SK-N-SH (cell line): ENCODE data around the gene BNIP3. TPM values are rescaled to one million over a fixed set of nuclear protein-coding genes. Genes with fewer than 3 reads are reported as not detected.
"Not testable (repeated sequence)": the region's sequence is repeated elsewhere in the genome, so short reads cannot be mapped to it uniquely, and the experiment has no call there.

ENCODE experiments used
- CTCF ChIA-PET: fragments of 300-600, 350-600 bp; formaldehyde crosslinking; extraction: SDS; loops from one replicate; lab custom pipeline; 2021; lab: Yijun Ruan, JAX
- POLR2A ChIA-PET: fragments of 350-600 bp; sonication (Branson Sonifier 250); formaldehyde crosslinking; extraction: SDS; loops from one replicate; lab custom pipeline; 2020; ENCODE audit warnings: antibody characterized with exemption, inconsistent platforms; lab: Yijun Ruan, JAX
- DNase-seq: peaks from one replicate; pipeline ENCODE4 v3.0.0; 2012
- H2AFZ ChIP-seq: fragments of 200-600 bp; sonication (generic); 2 replicates; pipeline ENCODE4 v1.8.1; 2016; ENCODE audit warnings: antibody characterized with exemption, mild to moderate bottlenecking, low read depth
- H3F3A ChIP-seq: fragments of 200-600 bp; sonication (generic); replicated peaks from 2 replicates; pipeline ENCODE3; 2016; ENCODE audit warnings: antibody characterized with exemption, mild to moderate bottlenecking; ENCODE audit not compliant: insufficient read depth
- H3K27ac ChIP-seq, 2 experiments: fragments of 200-500 bp in 1 of 2; fragments of 200-600 bp in 1 of 2; sonication (Bioruptor generic) in 1 of 2; sonication (generic), shearing (Covaris generic) in 1 of 2; 2 replicates each; pipeline versions ENCODE4 v1.5.1 to v1.6.1; 2014 to 2016; ENCODE audit warnings: low read depth in 2 of 2, inconsistent platforms in 1 of 2, low read length in 1 of 2, mild to moderate bottlenecking in 1 of 2, mixed read lengths in 1 of 2
- H3K27me3 ChIP-seq: fragments of 200-600 bp; sonication (generic), shearing (Covaris generic); 2 replicates; pipeline ENCODE4 v1.6.1; 2016; ENCODE audit warnings: mixed run types; ENCODE audit not compliant: insufficient read depth
- H3K36me3 ChIP-seq, 2 experiments: fragments of 200-500 bp in 1 of 2; fragments of 200-600 bp in 1 of 2; sonication (Bioruptor generic) in 1 of 2; sonication (generic) in 1 of 2; replicated peaks in 1 of 2; 2 replicates each; pipeline versions ENCODE3 to v1.5.1; 2014 to 2016; ENCODE audit warnings: low read length in 1 of 2, mild to moderate bottlenecking in 1 of 2; ENCODE audit not compliant: insufficient read depth in 2 of 2, control insufficient read depth in 1 of 2
- H3K4me1 ChIP-seq, 2 experiments: fragments of 200-500 bp in 1 of 2; fragments of 200-600 bp in 1 of 2; sonication (Bioruptor generic) in 1 of 2; sonication (generic), shearing (Covaris generic) in 1 of 2; 2 replicates each; pipeline versions ENCODE4 v1.5.1 to v1.6.1; 2014 to 2016; ENCODE audit warnings: low read depth in 1 of 2, low read length in 1 of 2, mixed run types in 1 of 2; ENCODE audit not compliant: insufficient read depth in 2 of 2, control insufficient read depth in 1 of 2
- H3K4me2 ChIP-seq: fragments of 200-600 bp; sonication (generic), shearing (Covaris generic); 2 replicates; pipeline ENCODE4 v1.6.1; 2017; ENCODE audit warnings: mixed run types
- H3K4me3 ChIP-seq, 2 experiments: fragments of 200-500 bp in 1 of 2; fragments of 200-600 bp in 1 of 2; sonication (Bioruptor generic) in 1 of 2; sonication (generic), shearing (Covaris generic) in 1 of 2; 2 replicates each; pipeline versions ENCODE4 v1.5.1 to v1.8.1; 2014 to 2016; ENCODE audit warnings: low read depth in 2 of 2, inconsistent platforms in 1 of 2, low read length in 1 of 2, mild to moderate bottlenecking in 1 of 2, mixed read lengths in 1 of 2, moderate library complexity in 1 of 2
- H3K79me2 ChIP-seq: fragments of 200-600 bp; sonication (generic); 2 replicates; pipeline ENCODE4 v1.8.1; 2017; ENCODE audit warnings: mild to moderate bottlenecking; ENCODE audit not compliant: insufficient read depth
- H3K9ac ChIP-seq: fragments of 200-600 bp; sonication (generic); 2 replicates; pipeline ENCODE4 v1.6.1; 2017; ENCODE audit warnings: mixed run types
- H3K9me2 ChIP-seq: fragments of 200-600 bp; sonication (generic); 2 replicates; pipeline ENCODE4 v1.6.1; 2017; ENCODE audit warnings: mixed run types
- H3K9me3 ChIP-seq: fragments of 200-600 bp; sonication (generic); 2 replicates; pipeline ENCODE4 v1.6.1; 2017; ENCODE audit warnings: mixed run types, mild to moderate bottlenecking, moderate library complexity
- H4K20me1 ChIP-seq: fragments of 200-600 bp; sonication (generic); 2 replicates; pipeline ENCODE4 v1.6.1; 2017; ENCODE audit warnings: mild to moderate bottlenecking, mixed run types; ENCODE audit not compliant: insufficient read depth
- RAD21 ChIP-seq: IDR thresholded peaks from 2 replicates; pipeline ENCODE4 v1.6.1; 2012; ENCODE audit warnings: mild to moderate bottlenecking, low read length
- TAF1 ChIP-seq: IDR thresholded peaks from 2 replicates; pipeline ENCODE4 v1.6.1; 2012; ENCODE audit warnings: low read depth, mild to moderate bottlenecking, low read length, moderate library complexity, borderline replicate concordance
- YY1 ChIP-seq: IDR thresholded peaks from 2 replicates; pipeline ENCODE4 v1.4.0; 2012; ENCODE audit warnings: low read depth, mild to moderate bottlenecking
- WGBS: methylation state at CpG from one replicate; pipeline ENCODE4 v1.1.6; 2017; ENCODE audit warnings: low lambda C conversion rate; 5-methylcytosine and 5-hydroxymethylcytosine counted together
- polyA plus RNA-seq, 3 experiments: library from polyadenylated mRNA; depleted of rRNA; stranded (reverse); fragments of >200 nt; gene quantifications; 2 replicates each; pipeline ENCODE4 v1.2.3, GENCODE V29; 2012

The BNIP3 gene
- polyA plus RNA-seq, 1 of the 3 experiments (the other 2 are of a cell fraction): 40.3 TPM

GRCh38 chr10:131920151-131920550, 61.6 kb downstream of the BNIP3 start:
- no peaks in the 10 kb centered on the region; a peak in 1 of 4 replicates for H3K4me1 ChIP-seq
- peaks cover 0 to 14% of the 10 kb centered on the region in 2 experiments for H3K36me3 ChIP-seq
- POLR2A ChIA-PET: no interaction called here
- no peaks in the 10 kb centered on the region for H3K9me2 ChIP-seq
- peaks cover 68% of the 10 kb centered on the region for H3K79me2 ChIP-seq
- peaks cover 50% of the 10 kb centered on the region for H4K20me1 ChIP-seq
- no peak overlapping the region for H3K27ac ChIP-seq
- DNase-seq: no peak
- no peaks in the 10 kb centered on the region for H3K27me3 ChIP-seq
- H2AFZ ChIP-seq: no peak overlapping the region
- H3K4me3 ChIP-seq: no peak overlapping the region
- TF ChIP-seq TAF1 (no peak), YY1 (no peak), RAD21 (no peak)
- no peaks in the 10 kb centered on the region for H3F3A ChIP-seq
- CTCF ChIA-PET: no interaction called here
- WGBS: 98% methylated on average over 11 of the region's 11 CpGs
- H3K4me2 ChIP-seq: no peak overlapping the region
- H3K9me3 ChIP-seq: peaks cover 5% of the 10 kb centered on the region; the same call in 1 of the 2 replicates
- H3K9ac ChIP-seq: no peak overlapping the region

DNA sequence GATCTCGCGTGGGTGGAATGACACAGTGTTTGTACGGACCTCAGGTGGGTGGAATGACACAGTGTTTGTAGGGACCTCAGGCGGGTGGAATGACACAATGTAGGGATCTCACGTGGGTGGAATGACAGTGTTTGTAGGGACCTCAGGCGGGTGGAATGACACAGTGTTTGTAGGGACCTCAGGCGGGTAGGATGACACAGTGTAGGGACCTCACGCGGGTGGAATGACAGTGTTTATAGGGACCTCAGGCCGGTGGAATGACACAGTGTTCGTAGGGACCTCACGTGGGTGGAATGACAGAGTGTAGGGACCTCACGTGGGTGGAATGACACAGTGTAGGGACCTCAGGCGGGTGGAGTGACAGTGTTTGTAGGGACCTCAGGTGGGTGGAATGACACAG, 62.3 kb downstream of the BNIP3 start:
- H3K27me3 ChIP-seq, H3K4me2 ChIP-seq, DNase-seq, H3K9ac ChIP-seq, H2AFZ ChIP-seq, H3K4me3 ChIP-seq, H3F3A ChIP-seq, H3K36me3 ChIP-seq, H3K27ac ChIP-seq, POLR2A ChIA-PET, H3K9me2 ChIP-seq, H3K9me3 ChIP-seq, CTCF ChIA-PET, H3K4me1 ChIP-seq: not testable (repeated sequence)
- Histone ChIP-seq H3K79me2 (peaks cover 68% of the 10 kb centered on the region), H4K20me1 (peaks cover 57% of the 10 kb centered on the region)
- 99% methylated on average over 14 of the region's 14 CpGs for WGBS

Other genes with a start within 250 kb of the BNIP3 start
- 24.3 and 25.1 TPM in 2 replicates for gene PPP2R2D, start 80.9 kb downstream of the BNIP3 start, polyA plus RNA-seq (2012; rRNA removed)
- gene JAKMIP3, start 84.0 kb upstream of the BNIP3 start, polyA plus RNA-seq (2012; rRNA removed): 0.02 TPM in 2 replicates
- gene DPYSL4, start 205.0 kb upstream of the BNIP3 start, polyA plus RNA-seq (2012; rRNA removed): 19.4 and 21.8 TPM in 2 replicates